GM18520 (cell line): ENCODE results near the gene PUDP.
"Not testable (repeated sequence)": the region's sequence is repeated elsewhere in the genome, so short reads cannot be mapped to it uniquely, and the experiment has no call there.

Experiments
- ATAC-seq: cut with Tn5 transposase; IDR thresholded peaks from one replicate; pipeline ENCODE4 v1.9.1; 2021; ENCODE audit not compliant: unreplicated experiment

The PUDP gene

GRCh38 chrX:7147978-7148854 is at the start of gene PUDP:
TSS of gene PUDP (minus strand) at chrX:7148153. CDS start at chrX:7148113, 40 bp downstream.
- peak; percentile 69 for ATAC-seq

GRCh38 chrX:7194606-7195005 is 46.7 kb upstream of the PUDP start:
- ATAC-seq = no peak

- no peak for ATAC-seq
Measured at GRCh38 chrX:7192871-7193270, 44.9 kb upstream of the PUDP start.

GRCh38 chrX:7191681-7192110 is 43.7 kb upstream of the PUDP start:
- no peak for ATAC-seq

DNA sequence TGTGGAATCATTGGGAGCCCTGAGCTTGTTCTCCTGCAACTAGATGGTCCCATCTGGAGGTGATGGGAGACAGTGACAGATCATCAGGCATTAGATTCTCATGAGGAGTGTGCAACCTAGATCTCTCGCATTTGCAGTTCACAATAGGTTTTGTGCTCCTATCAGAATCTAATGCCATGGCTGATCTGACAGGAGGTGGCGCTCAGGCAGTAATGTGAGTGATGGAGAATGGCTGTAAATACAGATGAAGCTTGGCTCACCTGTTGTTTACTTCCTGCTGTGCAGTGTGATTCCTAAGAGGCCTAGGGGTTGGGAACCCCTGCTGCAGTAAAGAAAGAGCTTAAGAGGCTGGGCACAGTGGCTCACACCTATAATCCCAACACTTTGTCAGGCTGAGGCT is 42.2 kb upstream of the PUDP start:
- ATAC-seq = no peak

- ATAC-seq = no peak
Measured at GRCh38 chrX:7188672-7189071, 40.7 kb upstream of the PUDP start.

DNA sequence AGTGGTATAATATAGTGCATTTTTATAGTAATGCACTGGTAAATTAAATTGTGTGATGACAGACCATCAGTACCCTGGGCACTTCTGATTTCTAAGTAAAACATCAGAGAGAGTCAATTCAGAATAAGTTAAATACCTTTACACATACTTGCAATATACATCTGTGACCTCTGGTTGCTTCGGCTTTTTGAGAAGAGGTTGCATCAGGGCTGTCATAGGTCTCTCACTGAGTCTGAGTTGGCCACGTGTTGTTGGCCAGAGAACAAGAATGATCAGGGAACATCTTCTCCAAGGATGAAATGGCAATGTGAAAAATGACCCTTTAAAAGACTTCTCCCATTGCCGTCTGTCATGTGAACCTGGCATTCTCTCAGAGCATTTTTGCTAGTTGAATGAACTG is 36.9 kb upstream of the PUDP start:
- ATAC-seq = no peak

DNA sequence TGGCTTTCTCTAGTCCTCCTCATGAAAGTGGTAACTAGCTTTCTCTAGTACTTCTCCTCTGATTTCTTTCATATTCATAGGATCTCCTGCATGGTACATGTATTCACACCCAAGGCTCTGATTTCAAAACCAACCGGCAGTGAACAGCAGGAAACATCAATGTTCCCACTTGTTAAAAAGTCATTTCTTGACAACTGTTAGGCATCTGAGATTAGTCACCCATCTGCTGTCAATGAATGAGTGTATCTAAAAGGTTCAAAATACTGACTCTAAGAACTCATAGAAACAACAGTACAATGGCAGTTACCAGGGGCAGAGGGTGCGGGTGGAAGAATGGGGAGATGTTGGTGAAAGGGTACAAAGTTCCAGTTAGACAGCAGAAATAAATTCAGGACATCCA is 31.5 kb upstream of the PUDP start:
- no peak for ATAC-seq

DNA sequence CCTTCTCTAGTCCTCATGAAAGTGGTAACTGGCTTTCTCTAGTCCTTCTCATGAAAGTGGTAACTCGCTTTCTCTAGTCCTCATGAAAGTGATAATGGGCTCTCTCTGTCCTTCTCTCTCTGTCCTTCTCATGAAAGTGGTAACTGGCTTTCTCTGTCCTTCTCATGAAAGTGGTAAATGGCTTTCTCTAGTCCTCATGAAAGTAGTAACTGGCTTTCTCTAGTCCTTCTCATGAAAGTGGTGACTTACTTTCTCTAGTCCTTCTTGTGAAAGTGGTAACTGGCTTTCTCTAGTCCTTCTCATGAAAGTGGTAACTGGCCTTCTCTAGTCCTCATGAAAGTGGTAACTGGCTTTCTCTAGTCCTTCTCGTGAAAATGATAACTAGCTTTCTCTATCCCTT is 30.9 kb upstream of the PUDP start:
- ATAC-seq = not testable (repeated sequence)

- no peak for ATAC-seq
Measured at GRCh38 chrX:7170898-7171297, 22.9 kb upstream of the PUDP start.

GRCh38 chrX:7169627-7170026 is 21.7 kb upstream of the PUDP start:
- ATAC-seq = no peak

- ATAC-seq = no peak
Measured at GRCh38 chrX:7168371-7168770, 20.4 kb upstream of the PUDP start.

DNA sequence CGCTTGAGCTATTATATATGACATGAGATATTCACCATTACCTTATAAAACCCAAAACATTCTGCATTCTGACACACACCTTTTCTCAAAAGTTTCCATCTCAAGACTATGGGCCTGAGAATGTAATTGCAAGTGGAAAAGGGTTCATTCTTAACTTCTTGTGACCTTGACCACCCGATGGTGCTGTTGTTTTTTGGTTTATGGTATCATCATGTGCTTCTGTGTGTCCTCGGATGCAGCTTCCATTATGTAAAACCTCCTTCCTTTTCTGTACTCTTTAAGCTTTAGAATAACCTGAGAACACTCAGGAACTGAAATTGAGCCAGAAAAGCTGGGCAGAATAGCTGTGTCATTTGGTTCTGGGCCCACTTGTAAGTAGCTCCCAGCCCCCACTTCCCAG is 16.2 kb upstream of the PUDP start:
- no peak for ATAC-seq

- no peak for ATAC-seq
Measured at GRCh38 chrX:7163146-7163677, 15.3 kb upstream of the PUDP start.

DNA sequence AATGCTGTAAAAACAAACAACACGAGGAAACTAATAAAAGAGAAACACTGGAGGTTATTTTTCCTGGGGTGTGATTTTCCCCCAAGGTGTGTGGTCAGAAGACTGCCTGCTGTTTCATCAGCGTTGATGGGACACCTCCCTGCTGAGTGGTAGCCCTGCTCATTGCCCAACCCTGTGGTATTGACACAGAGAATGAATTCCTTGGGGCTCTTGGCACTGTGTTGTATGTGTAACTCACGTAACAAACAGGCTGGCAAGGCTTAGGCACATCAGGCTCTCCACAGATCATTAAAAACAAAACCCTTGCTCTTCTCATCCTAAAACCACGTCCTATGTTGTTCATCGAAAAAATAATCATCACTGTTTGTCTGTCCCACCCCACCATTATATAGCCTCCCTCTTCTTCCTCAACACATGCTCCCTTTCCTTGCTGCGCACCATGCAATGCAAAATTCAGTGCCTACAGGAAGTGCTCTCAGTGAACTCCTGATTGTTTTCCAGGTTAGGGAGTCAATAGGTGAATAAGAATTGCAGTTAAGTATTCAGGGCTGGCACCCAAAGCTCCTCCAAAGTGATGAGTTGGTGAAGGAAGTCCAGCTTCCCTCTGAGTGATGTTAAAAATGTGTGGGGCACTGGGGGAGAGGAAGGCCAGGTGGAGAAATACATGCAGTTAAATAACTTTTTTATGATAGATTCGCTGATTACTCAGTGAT is 11.4 kb upstream of the PUDP start:
- no peak for ATAC-seq

- ATAC-seq = no peak
Measured at GRCh38 chrX:7158468-7158990, 10.6 kb upstream of the PUDP start.

DNA sequence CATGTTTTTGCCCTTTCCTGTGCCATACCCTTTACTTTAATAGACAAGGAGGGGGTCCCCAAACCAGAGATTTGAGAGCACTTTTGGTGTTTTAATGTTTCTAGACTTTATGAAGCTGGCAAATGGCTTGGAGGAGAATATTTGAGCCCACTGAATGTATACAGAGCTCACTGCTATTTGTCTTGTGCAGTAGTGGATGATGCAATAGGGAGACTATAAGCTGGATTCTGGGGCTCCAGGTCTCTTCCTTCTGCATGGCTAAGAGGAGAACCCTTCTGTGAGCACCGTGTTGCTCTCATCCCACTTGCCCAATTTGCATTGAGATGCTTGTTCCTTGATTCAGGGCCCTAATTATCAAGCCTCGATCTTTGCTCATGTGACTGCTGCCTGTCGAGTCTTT is 8.9 kb upstream of the PUDP start:
- ATAC-seq = no peak

GRCh38 chrX:7155163-7155562 is 7.2 kb upstream of the PUDP start:
- ATAC-seq = no peak

DNA sequence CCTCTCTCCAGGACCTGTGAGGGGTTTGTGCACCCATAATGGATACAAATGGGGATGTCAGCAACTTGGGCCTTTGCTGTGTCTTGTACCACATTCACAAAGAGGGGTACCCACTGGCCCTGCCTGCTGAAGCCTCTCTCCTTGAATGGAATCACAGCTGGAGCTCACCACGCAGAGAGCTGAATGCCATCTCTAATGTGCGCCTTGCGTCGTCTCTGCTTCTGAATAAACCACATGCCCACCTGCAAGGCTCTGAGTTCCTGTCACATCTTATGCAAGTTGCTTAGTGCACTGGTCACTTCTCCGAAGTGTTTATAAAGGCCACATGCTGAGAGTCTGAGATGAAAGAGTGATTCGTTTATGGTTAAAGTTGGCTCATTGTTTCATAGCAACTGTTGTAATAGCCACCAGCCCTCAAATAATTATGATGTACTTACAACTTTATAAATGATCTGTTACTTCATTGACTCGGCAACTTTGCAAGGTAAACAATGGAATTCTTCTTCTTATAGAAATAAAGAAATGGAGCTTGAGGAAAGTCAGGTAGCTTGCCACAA is 6.2 kb upstream of the PUDP start:
- ATAC-seq = no peak

DNA sequence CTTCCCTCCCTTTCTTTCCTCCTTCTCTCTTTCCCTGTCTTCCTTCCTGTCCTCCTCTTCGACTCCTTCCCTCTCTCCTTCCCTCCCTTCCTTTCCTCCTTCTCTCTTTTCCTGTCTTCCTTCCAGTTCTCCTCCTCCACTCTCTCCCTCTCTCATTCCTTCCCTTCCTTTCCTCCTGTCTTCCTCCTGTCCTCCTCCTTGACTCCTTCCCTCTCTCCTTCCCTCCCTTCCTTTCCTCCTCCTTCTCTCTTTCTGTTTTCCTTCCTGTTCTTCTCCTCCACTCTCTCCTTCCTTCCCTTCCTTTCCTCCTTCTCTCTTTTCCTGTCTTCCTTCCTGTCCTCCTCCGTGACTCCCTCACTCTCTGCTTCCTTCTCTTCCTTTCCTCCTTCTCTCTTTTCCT is 5.3 kb upstream of the PUDP start:
- ATAC-seq = no peak

GRCh38 chrX:7149411-7149810 is 1.5 kb upstream of the PUDP start:
- no peak for ATAC-seq
